ENCODE measurements around the gene FMO2.
A peak's percentile ranks its signal among the peaks of the same experiment; 100 is the strongest.

Gene FMO2

DNA sequence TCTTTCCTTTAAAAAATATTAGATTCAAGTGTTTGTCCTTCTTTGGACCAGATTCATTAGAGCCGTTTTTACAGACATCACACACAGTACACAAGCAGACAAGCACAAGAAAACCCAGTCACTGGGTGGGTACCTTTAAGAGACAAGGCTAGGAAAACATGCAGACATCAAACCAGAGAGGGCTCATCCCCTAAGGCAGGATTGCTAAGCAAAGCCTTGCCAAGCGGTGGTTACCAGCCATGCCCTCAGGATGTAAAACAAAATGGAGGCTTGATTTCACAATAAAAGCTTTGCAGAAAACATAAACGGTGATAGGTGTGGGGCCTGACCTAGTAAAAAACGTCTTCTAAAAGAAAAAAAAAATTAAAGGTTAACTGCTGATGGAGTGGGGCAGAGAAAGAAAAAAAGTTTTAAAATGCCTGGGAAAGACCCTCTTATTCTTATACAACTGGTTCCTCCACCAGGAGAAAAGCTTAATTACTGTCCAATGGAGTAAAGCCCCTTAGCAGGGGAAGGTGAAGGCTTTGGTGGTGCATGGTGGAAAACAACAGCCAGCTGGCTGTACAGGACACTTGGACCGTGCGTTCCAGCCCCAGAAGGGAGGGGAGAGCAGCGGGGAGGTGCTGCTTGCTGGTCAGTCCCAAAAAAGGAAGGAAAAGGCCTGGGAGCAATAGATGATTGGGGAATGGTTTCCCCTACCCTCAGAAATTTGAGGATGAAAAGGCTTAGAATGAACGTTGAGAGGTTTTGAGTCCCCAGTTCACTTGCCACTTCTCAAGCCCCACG, 32.8 kb downstream of the FMO2 start:
- TF ChIP-seq, protein P1, sequence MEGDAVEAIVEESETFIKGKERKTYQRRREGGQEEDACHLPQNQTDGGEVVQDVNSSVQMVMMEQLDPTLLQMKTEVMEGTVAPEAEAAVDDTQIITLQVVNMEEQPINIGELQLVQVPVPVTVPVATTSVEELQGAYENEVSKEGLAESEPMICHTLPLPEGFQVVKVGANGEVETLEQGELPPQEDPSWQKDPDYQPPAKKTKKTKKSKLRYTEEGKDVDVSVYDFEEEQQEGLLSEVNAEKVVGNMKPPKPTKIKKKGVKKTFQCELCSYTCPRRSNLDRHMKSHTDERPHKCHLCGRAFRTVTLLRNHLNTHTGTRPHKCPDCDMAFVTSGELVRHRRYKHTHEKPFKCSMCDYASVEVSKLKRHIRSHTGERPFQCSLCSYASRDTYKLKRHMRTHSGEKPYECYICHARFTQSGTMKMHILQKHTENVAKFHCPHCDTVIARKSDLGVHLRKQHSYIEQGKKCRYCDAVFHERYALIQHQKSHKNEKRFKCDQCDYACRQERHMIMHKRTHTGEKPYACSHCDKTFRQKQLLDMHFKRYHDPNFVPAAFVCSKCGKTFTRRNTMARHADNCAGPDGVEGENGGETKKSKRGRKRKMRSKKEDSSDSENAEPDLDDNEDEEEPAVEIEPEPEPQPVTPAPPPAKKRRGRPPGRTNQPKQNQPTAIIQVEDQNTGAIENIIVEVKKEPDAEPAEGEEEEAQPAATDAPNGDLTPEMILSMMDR (IDR thresholded peaks at IDR 0.05; ENCODE audit: control insufficient read depth, extremely low read depth, insufficient read depth) = no peak
- DNase-seq (ENCODE audit: low read depth) = no peak

GRCh38 chr1:171218661-171219060, 33.6 kb downstream of the FMO2 start:
- no peak for DNase-seq (ENCODE audit: low read depth)
- TF ChIP-seq, protein P1 (IDR thresholded peaks at IDR 0.05; ENCODE audit: control insufficient read depth, extremely low read depth, insufficient read depth) = no peak
- no peak overlapping the region for H3K4me3 ChIP-seq (ENCODE audit: low read depth, low read length)

More for the DNA sequence above, 32.8 kb downstream of the FMO2 start:
- H3K4me3 ChIP-seq (ENCODE audit: low read depth, low read length) = no peak overlapping the region

- no peak overlapping the region for H3K4me3 ChIP-seq (ENCODE audit: low read depth, low read length)
- TF ChIP-seq, protein P1 (IDR thresholded peaks at IDR 0.05; ENCODE audit: control insufficient read depth, extremely low read depth, insufficient read depth) = no peak
- DNase-seq (ENCODE audit: low read depth) = peak; percentile 82
These were observed 34.4 kb downstream of the FMO2 start for GRCh38 chr1:171219346-171220080.

DNA sequence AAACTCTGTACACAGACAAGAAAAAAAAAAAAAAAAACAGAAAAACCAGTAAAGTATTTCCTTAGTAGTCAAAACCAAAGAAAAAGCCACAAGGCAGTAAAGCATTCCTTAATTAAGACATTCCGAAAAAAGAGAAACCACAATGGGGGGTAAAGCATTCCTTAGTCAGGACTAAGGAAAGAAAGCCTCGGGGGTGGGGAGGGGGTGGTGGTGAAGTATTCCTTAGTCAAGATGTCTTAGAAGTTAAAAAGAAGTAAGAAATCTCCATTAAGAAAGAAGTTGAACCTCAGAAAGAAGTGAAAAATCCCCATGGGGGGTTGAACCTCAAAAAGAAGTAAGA, 35.0 kb downstream of the FMO2 start:
- TF ChIP-seq, protein P1 (IDR thresholded peaks at IDR 0.05; ENCODE audit: control insufficient read depth, extremely low read depth, insufficient read depth) = no peak
- H3K4me3 ChIP-seq (ENCODE audit: low read depth, low read length) = no peak overlapping the region
- DNase-seq (ENCODE audit: low read depth) = no peak

- TF ChIP-seq, protein P1 (IDR thresholded peaks at IDR 0.05; ENCODE audit: control insufficient read depth, extremely low read depth, insufficient read depth) = no peak
- no peak overlapping the region for H3K4me3 ChIP-seq (ENCODE audit: low read depth, low read length)
- DNase-seq (ENCODE audit: low read depth) = no peak
These were observed 35.5 kb downstream of the FMO2 start for GRCh38 chr1:171220581-171221054.

DNA sequence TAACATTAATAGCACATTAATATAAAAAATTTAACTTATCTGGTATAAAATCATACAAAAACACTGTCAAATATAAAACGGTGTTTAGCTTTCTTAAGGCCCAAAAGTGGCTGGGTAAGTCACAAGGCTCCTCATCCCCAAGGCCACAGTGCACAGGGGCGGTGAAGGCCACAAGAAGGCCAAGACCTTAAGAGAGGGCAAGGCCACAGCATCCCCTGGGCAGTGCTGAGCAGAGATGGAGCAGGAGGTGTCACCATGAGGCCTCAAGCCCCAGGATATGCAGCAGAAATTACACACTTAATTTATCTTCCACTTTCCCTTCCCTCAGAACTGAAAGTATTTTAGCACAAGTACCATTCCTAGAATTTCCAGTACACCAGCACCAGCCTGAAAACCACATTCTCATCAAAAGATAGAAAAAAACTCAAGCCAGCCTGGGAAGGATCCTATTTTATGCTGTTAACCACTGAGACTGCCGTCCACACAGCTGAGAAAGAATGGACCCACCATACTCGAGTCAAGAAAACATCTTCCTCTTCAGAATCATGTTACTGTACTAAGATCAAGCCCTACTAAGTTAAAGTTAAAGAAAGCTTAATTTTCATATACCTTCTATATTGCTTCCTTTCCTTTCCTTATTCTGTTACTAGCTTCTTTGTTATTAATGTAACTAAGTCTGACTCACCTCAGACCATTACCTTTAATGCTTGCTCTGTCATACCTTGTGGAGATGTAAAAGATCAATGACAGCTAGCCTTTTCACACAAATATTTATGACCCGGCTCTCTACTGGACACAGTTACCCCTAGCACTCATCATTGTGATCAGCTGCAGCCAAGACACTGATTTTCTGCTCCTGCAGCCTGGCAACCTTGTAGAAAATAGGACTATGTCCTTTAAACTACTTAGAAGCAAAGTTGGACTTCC, 36.8 kb downstream of the FMO2 start:
- TF ChIP-seq, protein P1 (IDR thresholded peaks at IDR 0.05; ENCODE audit: control insufficient read depth, extremely low read depth, insufficient read depth) = no peak
- no peak overlapping the region for H3K4me3 ChIP-seq (ENCODE audit: low read depth, low read length)
- DNase-seq (ENCODE audit: low read depth) = no peak
